ENCODE measurements around the gene PIK3CD.

Gene PIK3CD

DNA sequence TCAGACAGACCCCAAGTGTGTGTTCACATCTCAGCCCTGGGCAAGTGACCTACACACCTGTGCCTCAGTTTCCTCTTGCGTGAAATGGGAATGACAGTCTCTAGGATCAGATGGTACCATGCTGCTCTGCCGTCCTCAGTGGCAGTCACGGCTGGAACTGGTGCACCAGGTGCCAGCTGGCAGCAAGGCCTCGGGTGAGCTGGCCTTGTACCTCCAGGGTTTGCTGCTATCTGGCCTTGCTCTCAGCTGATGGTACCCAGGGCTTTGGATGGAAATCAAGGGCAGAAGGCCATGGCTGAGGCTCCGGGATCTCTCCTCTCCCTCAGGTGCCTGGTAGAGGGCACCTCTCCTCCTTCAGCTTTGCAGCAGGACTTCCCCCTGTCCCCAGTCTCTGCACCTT is 41.5 kb upstream of the PIK3CD start:
- no peak overlapping the region for H3K27ac ChIP-seq (ENCODE audit: low read depth, low read length)
- peaks cover 51% of the 10 kb centered on the region for H3K36me3 ChIP-seq (ENCODE audit: control insufficient read depth, insufficient read depth, low read length)
- H3K4me3 ChIP-seq (ENCODE audit: low read depth, low read length), result no peak overlapping the region
- no peaks in the 10 kb centered on the region for H3K4me1 ChIP-seq (ENCODE audit: control insufficient read depth, insufficient read depth, low read length)
- no peak overlapping the region for H3K9ac ChIP-seq (ENCODE audit: low read depth, low read length)
- no peaks in the 10 kb centered on the region for H3K9me3 ChIP-seq (ENCODE audit: control insufficient read depth, insufficient read depth, low read length)
- H3K27me3 ChIP-seq (ENCODE audit: control insufficient read depth, insufficient read depth, low read length), result no peaks in the 10 kb centered on the region

DNA sequence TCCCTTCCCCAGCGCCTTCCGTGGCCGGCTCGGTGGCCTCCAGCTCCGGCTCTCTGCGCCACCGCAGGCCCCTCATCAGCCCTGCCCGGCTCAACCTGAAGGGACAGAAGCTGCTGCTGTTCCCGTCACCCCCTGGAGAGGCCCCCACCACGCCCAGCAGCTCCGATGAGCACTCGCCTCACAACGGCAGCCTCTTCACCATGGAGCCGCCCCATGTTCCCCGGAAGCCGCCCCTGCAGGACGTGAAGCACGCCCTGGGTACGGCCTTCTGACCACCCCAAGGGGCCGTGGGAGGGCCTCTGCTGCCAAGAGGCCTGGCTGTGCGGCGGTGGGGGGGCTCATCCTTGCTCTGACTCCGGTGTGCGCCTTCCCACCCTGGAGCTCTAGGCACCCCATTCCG is 41.0 kb upstream of the PIK3CD start:
- H3K36me3 ChIP-seq (ENCODE audit: control insufficient read depth, insufficient read depth, low read length), result peaks cover 49% of the 10 kb centered on the region
- no peaks in the 10 kb centered on the region for H3K27me3 ChIP-seq (ENCODE audit: control insufficient read depth, insufficient read depth, low read length)
- no peak overlapping the region for H3K27ac ChIP-seq (ENCODE audit: low read depth, low read length)
- H3K9ac ChIP-seq (ENCODE audit: low read depth, low read length), result no peak overlapping the region
- H3K4me1 ChIP-seq (ENCODE audit: control insufficient read depth, insufficient read depth, low read length), result no peaks in the 10 kb centered on the region
- no peaks in the 10 kb centered on the region for H3K9me3 ChIP-seq (ENCODE audit: control insufficient read depth, insufficient read depth, low read length)
- H3K4me3 ChIP-seq (ENCODE audit: low read depth, low read length), result no peak overlapping the region

- Histone ChIP-seq H3K27ac (ENCODE audit: low read depth, low read length) (no peak overlapping the region), H3K4me1 (ENCODE audit: control insufficient read depth, insufficient read depth, low read length) (no peaks in the 10 kb centered on the region), H3K36me3 (ENCODE audit: control insufficient read depth, insufficient read depth, low read length) (peaks cover 45% of the 10 kb centered on the region), H3K4me3 (ENCODE audit: low read depth, low read length) (no peak overlapping the region), H3K27me3 (ENCODE audit: control insufficient read depth, insufficient read depth, low read length) (no peaks in the 10 kb centered on the region), H3K9ac (ENCODE audit: low read depth, low read length) (no peak overlapping the region), H3K9me3 (ENCODE audit: control insufficient read depth, insufficient read depth, low read length) (no peaks in the 10 kb centered on the region)
Measured at GRCh38 chr1:9611716-9612115, 39.8 kb upstream of the PIK3CD start.

DNA sequence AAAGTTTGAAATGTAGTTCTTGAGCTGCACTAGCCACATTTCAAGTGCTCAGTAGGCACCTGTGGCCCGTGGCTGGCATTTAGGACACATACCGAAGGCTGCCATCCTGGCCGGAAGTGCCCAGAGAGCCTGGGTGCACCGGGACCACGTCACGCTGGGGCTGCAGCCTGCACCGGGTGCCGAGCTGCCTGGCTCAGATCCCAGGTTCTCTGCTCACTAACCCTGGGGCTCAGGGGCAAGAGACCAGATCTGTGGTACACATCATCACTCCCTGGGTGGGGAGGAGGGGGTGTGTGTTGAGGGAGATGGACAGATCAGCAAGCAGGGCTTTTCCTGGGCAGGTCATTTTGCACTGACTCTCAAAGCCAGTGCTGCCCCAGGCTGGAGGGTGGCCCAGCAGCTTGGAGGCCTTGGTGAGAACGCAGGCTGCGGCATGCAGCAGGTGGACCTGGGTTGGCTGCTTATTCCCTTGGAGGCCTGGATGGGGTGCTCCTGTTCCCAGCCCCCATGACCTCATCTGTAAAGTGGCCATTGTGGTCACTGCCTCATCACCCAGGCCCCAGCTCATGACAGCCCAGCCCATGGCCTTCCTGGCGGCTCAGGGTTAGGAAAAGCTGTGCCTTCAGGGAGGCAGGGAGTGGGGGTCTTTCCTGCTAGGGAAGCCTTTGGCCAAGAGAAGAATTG is 39.2 kb upstream of the PIK3CD start:
- Histone ChIP-seq H3K4me1 (ENCODE audit: control insufficient read depth, insufficient read depth, low read length) (no peaks in the 10 kb centered on the region), H3K27ac (ENCODE audit: low read depth, low read length) (no peak overlapping the region), H3K9me3 (ENCODE audit: control insufficient read depth, insufficient read depth, low read length) (no peaks in the 10 kb centered on the region), H3K4me3 (ENCODE audit: low read depth, low read length) (no peak overlapping the region), H3K9ac (ENCODE audit: low read depth, low read length) (no peak overlapping the region), H3K27me3 (ENCODE audit: control insufficient read depth, insufficient read depth, low read length) (no peaks in the 10 kb centered on the region), H3K36me3 (ENCODE audit: control insufficient read depth, insufficient read depth, low read length) (peaks cover 45% of the 10 kb centered on the region)

DNA sequence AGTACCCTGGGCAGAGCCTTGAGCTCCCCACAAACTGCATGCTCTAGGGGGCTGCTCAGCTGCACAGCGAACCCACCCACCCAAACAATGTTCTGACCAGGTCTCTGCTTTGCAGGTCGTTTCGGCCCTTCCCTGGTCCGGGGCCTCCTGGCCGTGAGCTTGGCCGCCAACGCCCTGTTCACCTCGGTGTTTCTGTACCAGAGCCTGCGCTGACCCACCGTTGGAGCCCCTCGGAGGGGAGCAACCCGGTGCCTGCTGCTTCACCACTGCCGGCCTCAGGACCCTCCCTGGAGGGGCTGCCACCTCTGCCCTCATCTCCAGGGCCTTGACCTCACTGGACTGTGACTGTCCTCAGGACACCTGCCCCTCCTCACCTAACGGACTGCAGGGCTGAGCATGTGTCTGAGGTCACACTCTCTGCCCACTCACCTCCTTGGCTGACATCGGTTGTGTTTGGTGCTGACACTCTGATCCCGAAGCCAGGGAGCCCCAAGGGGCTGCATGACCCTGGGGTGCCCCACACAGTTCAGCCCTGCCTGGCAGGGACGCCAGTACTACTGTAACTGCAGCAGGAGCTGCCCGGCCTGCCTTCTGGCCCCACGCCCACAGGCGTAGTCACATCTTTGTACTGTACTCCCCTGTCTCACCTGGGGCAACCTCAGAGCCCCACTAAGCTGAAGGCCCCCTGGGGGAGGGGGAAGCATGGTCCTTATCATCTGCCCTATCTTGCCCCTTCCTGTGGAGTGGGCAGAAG is 38.5 kb upstream of the PIK3CD start:
- H3K9me3 ChIP-seq (ENCODE audit: control insufficient read depth, insufficient read depth, low read length), result no peaks in the 10 kb centered on the region
- no peaks in the 10 kb centered on the region for H3K27me3 ChIP-seq (ENCODE audit: control insufficient read depth, insufficient read depth, low read length)
- peaks cover 41% of the 10 kb centered on the region for H3K36me3 ChIP-seq (ENCODE audit: control insufficient read depth, insufficient read depth, low read length)
- H3K9ac ChIP-seq (ENCODE audit: low read depth, low read length), result no peak overlapping the region
- no peaks in the 10 kb centered on the region for H3K4me1 ChIP-seq (ENCODE audit: control insufficient read depth, insufficient read depth, low read length)
- no peak overlapping the region for H3K27ac ChIP-seq (ENCODE audit: low read depth, low read length)
- H3K4me3 ChIP-seq (ENCODE audit: low read depth, low read length), result no peak overlapping the region

DNA sequence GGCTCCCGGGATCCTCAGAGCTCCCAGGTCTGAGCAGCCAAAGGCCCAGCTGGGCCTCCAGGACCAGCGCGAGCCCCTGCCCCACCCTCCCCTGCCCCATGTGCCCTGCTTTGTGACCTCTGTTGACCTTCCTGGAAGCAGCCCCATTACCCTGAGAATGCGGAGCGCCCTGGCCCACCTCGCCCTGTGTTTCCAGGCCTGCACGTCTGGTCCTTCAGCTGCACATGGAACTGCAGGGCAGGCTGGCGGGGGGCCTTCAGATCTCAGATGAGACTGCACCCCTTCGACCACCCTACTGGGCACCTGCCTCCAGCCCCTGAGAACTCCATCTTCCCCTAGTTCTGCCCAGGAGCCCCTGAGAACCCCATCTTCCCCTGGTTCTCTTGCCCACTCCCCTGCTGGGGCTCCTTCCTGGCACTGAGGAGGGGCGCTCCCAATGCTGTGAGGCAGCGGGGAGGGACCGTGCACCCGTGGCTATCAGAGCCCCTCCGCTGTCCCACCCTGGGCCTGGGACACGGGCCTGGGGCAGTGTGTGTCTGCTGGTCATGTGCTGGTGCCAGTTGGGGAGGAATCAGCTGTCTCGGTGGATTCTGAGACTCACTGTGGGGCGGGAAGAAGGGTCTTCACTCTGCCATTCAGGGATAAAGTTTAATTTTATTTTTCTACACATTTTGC is 37.8 kb upstream of the PIK3CD start:
- H3K36me3 ChIP-seq (ENCODE audit: control insufficient read depth, insufficient read depth, low read length), result peaks cover 41% of the 10 kb centered on the region

GRCh38 chr1:9615316-9616063 is 36.0 kb upstream of the PIK3CD start:
- Histone ChIP-seq H3K4me3 (ENCODE audit: low read depth, low read length) (no peak overlapping the region), H3K27ac (ENCODE audit: low read depth, low read length) (no peak overlapping the region), H3K4me1 (ENCODE audit: control insufficient read depth, insufficient read depth, low read length) (no peaks in the 10 kb centered on the region), H3K9me3 (ENCODE audit: control insufficient read depth, insufficient read depth, low read length) (no peaks in the 10 kb centered on the region), H3K9ac (ENCODE audit: low read depth, low read length) (no peak overlapping the region), H3K36me3 (ENCODE audit: control insufficient read depth, insufficient read depth, low read length) (peaks cover 27% of the 10 kb centered on the region), H3K27me3 (ENCODE audit: control insufficient read depth, insufficient read depth, low read length) (no peaks in the 10 kb centered on the region)

More for the DNA sequence above, 37.8 kb upstream of the PIK3CD start:
- Histone ChIP-seq H3K4me1 (ENCODE audit: control insufficient read depth, insufficient read depth, low read length) (no peaks in the 10 kb centered on the region), H3K27ac (ENCODE audit: low read depth, low read length) (no peak overlapping the region), H3K4me3 (ENCODE audit: low read depth, low read length) (no peak overlapping the region), H3K9ac (ENCODE audit: low read depth, low read length) (no peak overlapping the region), H3K27me3 (ENCODE audit: control insufficient read depth, insufficient read depth, low read length) (no peaks in the 10 kb centered on the region), H3K9me3 (ENCODE audit: control insufficient read depth, insufficient read depth, low read length) (no peaks in the 10 kb centered on the region)

- no peaks in the 10 kb centered on the region for H3K9me3 ChIP-seq (ENCODE audit: control insufficient read depth, insufficient read depth, low read length)
- no peaks in the 10 kb centered on the region for H3K4me1 ChIP-seq (ENCODE audit: control insufficient read depth, insufficient read depth, low read length)
- no peak overlapping the region; the same call in 1 of the 2 replicates for H3K9ac ChIP-seq (ENCODE audit: low read depth, low read length)
- no peaks in the 10 kb centered on the region for H3K27me3 ChIP-seq (ENCODE audit: control insufficient read depth, insufficient read depth, low read length)
- H3K36me3 ChIP-seq (ENCODE audit: control insufficient read depth, insufficient read depth, low read length), result no peaks in the 10 kb centered on the region
- H3K27ac ChIP-seq (ENCODE audit: low read depth, low read length), result no peak overlapping the region
- H3K4me3 ChIP-seq (ENCODE audit: low read depth, low read length), result no peak overlapping the region
Measured at GRCh38 chr1:9618909-9619679, 32.4 kb upstream of the PIK3CD start.

- no peak overlapping the region for H3K4me3 ChIP-seq (ENCODE audit: low read depth, low read length)
- no peak overlapping the region for H3K9ac ChIP-seq (ENCODE audit: low read depth, low read length)
- no peaks in the 10 kb centered on the region for H3K4me1 ChIP-seq (ENCODE audit: control insufficient read depth, insufficient read depth, low read length)
- no peaks in the 10 kb centered on the region for H3K9me3 ChIP-seq (ENCODE audit: control insufficient read depth, insufficient read depth, low read length)
- H3K27me3 ChIP-seq (ENCODE audit: control insufficient read depth, insufficient read depth, low read length), result no peaks in the 10 kb centered on the region
- no peaks in the 10 kb centered on the region for H3K36me3 ChIP-seq (ENCODE audit: control insufficient read depth, insufficient read depth, low read length)
- no peak overlapping the region for H3K27ac ChIP-seq (ENCODE audit: low read depth, low read length)
Measured at GRCh38 chr1:9621032-9621431, 30.5 kb upstream of the PIK3CD start.

- Histone ChIP-seq H3K36me3 (ENCODE audit: control insufficient read depth, insufficient read depth, low read length) (no peaks in the 10 kb centered on the region), H3K27ac (ENCODE audit: low read depth, low read length) (no peak overlapping the region), H3K9ac (ENCODE audit: low read depth, low read length) (no peak overlapping the region), H3K27me3 (ENCODE audit: control insufficient read depth, insufficient read depth, low read length) (peaks cover 8% of the 10 kb centered on the region), H3K4me1 (ENCODE audit: control insufficient read depth, insufficient read depth, low read length) (no peaks in the 10 kb centered on the region), H3K4me3 (ENCODE audit: low read depth, low read length) (no peak overlapping the region), H3K9me3 (ENCODE audit: control insufficient read depth, insufficient read depth, low read length) (no peaks in the 10 kb centered on the region)
Measured at GRCh38 chr1:9624081-9624480, 27.4 kb upstream of the PIK3CD start.
